Measurements from ENCODE around the gene PTBP1. TPM values are rescaled to one million over a fixed set of nuclear protein-coding genes. Genes with fewer than 3 reads are reported as not detected.
"Not testable (repeated sequence)": the region's sequence is repeated elsewhere in the genome, so short reads cannot be mapped to it uniquely, and the experiment has no call there.

Gene PTBP1
- total RNA-seq, 1 donor from 2014 or later: 210 TPM

- no peak overlapping the region for H3K4me3 ChIP-seq
- no peaks in the 10 kb centered on the region for H3K9me3 ChIP-seq
- no peak overlapping the region for H3K27ac ChIP-seq
- DNase-seq (ENCODE audit: low spot score in 2 of 2): no peak
- no peak for TF ChIP-seq CTCF (IDR thresholded peaks at IDR 0.05)
- no peaks in the 10 kb centered on the region for H3K36me3 ChIP-seq
- H3K27me3 ChIP-seq: peaks cover 32% of the 10 kb centered on the region
- peaks cover 7% of the 10 kb centered on the region in 2 donors for H3K4me1 ChIP-seq
- intact Hi-C loops (cut with DNase I): no loop called here
These were observed 47.3 kb downstream of the PTBP1 start for GRCh38 chr19:844546-844971.

GRCh38 chr19:845707-846521 lies 48.7 kb downstream of the PTBP1 start:
- TF ChIP-seq CTCF (IDR thresholded peaks at IDR 0.05): no peak
- Histone ChIP-seq H3K4me1 (peaks cover 7 to 10% of the 10 kb centered on the region in 2 donors), H3K9me3 (no peaks in the 10 kb centered on the region), H3K4me3 (no peak overlapping the region), H3K27me3 (peaks cover 32% of the 10 kb centered on the region), H3K36me3 (no peaks in the 10 kb centered on the region), H3K27ac (no peak overlapping the region)
- intact Hi-C loops (cut with DNase I): no loop called here
- DNase-seq (ENCODE audit: low spot score in 2 of 2): no peak

- no peak overlapping the region for H3K4me3 ChIP-seq
- no peak for DNase-seq (ENCODE audit: low spot score in 2 of 2)
- peaks cover 42% of the 10 kb centered on the region for H3K27me3 ChIP-seq
- H3K4me1 ChIP-seq: peaks cover 4 to 8% of the 10 kb centered on the region in 2 donors
- no peak for TF ChIP-seq CTCF (IDR thresholded peaks at IDR 0.05)
- no peaks in the 10 kb centered on the region for H3K36me3 ChIP-seq
- H3K9me3 ChIP-seq: no peaks in the 10 kb centered on the region
- peak overlapping the region in 1 of 2 donors; percentile 19 for H3K27ac ChIP-seq
- intact Hi-C loops (cut with DNase I): no loop called here
These were observed 51.2 kb downstream of the PTBP1 start for GRCh38 chr19:848386-848921.

GRCh38 chr19:849195-849594 lies 51.9 kb downstream of the PTBP1 start:
- H3K27ac ChIP-seq, H3K4me1 ChIP-seq: not testable (repeated sequence)

GRCh38 chr19:850221-850978 lies 53.1 kb downstream of the PTBP1 start:
- intact Hi-C loops (cut with DNase I): no loop called here

More at GRCh38 chr19:849195-849594, 51.9 kb downstream of the PTBP1 start:
- H3K36me3 ChIP-seq; H3K9me3 ChIP-seq; intact Hi-C loops (cut with DNase I); H3K4me3 ChIP-seq; DNase-seq (ENCODE audit: low spot score in 2 of 2): not testable (repeated sequence)
- H3K27me3 ChIP-seq: peaks cover 36% of the 10 kb centered on the region

More at GRCh38 chr19:850221-850978, 53.1 kb downstream of the PTBP1 start:
- Histone ChIP-seq H3K4me3 (peak overlapping the region in 1 of 2 donors; percentile 34), H3K4me1 (peaks cover 0 to 5% of the 10 kb centered on the region in 2 donors), H3K27ac (peak overlapping the region; percentile 47 to 49), H3K27me3 (peaks cover 32% of the 10 kb centered on the region), H3K36me3 (no peaks in the 10 kb centered on the region), H3K9me3 (no peaks in the 10 kb centered on the region)
- no peak for TF ChIP-seq CTCF (IDR thresholded peaks at IDR 0.05)
- DNase-seq (ENCODE audit: low spot score in 2 of 2): peak; percentile 59 to 93
